Measurements from ENCODE around the gene MYH10.

GRCh38 chr17:8475781-8476180, 154.7 kb downstream of the MYH10 start:
- TF ChIP-seq CSDC2 (CRISPR knock-in tag; IDR thresholded peaks at IDR 0.05) = no peak
- no peak for TF ChIP-seq SNAI2 (CRISPR knock-in tag; IDR thresholded peaks at IDR 0.05)
- no peak for TF ChIP-seq ZFP3 (CRISPR knock-in tag; IDR thresholded peaks at IDR 0.05)
- no peak for TF ChIP-seq ZFP30 (CRISPR knock-in tag; IDR thresholded peaks at IDR 0.05)
